ENCODE data around the gene SLFN12L. TPM values are rescaled to one million over a fixed set of nuclear protein-coding genes. Genes with fewer than 3 reads are reported as not detected.

Gene SLFN12L
- total and polyA plus RNA-seq, 3 donors from 2014 or later, result 0.69 to 1.4 (median 1.0) TPM

DNA sequence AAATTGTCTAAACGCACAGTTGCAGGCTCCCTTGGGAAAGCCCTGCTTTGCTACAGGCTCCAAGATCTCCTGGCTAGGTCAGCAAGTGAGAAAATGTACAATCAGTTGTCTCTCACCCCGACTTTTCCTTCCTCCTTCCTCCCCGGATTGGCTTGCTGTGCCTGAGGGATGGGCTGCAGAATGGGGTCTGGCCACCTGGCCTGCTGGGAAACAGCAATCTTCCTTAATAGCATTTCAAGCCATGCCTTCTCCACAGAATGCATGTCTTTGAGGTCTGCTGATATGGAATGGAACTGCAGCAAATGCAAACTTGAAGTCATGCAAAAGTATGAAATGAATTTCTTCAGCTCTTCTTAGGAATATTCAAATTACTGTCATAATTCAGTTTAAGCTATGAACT, 46.1 kb downstream of the SLFN12L start:
- no peaks in the 10 kb centered on the region for H3K9me3 ChIP-seq
- H3K4me1 ChIP-seq, result no peaks in the 10 kb centered on the region
- 24 to 50% methylated on average over 3 of the region's 3 CpGs for WGBS, 2 donors
- no peaks in the 10 kb centered on the region for H3K27me3 ChIP-seq
- intact Hi-C loops (cut with DNase I; ENCODE audit: low total_unique reads), result no loop called here
- TF ChIP-seq, protein P1, sequence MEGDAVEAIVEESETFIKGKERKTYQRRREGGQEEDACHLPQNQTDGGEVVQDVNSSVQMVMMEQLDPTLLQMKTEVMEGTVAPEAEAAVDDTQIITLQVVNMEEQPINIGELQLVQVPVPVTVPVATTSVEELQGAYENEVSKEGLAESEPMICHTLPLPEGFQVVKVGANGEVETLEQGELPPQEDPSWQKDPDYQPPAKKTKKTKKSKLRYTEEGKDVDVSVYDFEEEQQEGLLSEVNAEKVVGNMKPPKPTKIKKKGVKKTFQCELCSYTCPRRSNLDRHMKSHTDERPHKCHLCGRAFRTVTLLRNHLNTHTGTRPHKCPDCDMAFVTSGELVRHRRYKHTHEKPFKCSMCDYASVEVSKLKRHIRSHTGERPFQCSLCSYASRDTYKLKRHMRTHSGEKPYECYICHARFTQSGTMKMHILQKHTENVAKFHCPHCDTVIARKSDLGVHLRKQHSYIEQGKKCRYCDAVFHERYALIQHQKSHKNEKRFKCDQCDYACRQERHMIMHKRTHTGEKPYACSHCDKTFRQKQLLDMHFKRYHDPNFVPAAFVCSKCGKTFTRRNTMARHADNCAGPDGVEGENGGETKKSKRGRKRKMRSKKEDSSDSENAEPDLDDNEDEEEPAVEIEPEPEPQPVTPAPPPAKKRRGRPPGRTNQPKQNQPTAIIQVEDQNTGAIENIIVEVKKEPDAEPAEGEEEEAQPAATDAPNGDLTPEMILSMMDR (IDR thresholded peaks at IDR 0.05), result no peak
- TF ChIP-seq POLR2A (IDR thresholded peaks at IDR 0.05), result no peak
- no peak for DNase-seq
- H3K27ac ChIP-seq, result no peak overlapping the region
- H3K4me3 ChIP-seq, result no peak overlapping the region
- H3K36me3 ChIP-seq (ENCODE audit: low read depth, missing control alignments), result no peaks in the 10 kb centered on the region

DNA sequence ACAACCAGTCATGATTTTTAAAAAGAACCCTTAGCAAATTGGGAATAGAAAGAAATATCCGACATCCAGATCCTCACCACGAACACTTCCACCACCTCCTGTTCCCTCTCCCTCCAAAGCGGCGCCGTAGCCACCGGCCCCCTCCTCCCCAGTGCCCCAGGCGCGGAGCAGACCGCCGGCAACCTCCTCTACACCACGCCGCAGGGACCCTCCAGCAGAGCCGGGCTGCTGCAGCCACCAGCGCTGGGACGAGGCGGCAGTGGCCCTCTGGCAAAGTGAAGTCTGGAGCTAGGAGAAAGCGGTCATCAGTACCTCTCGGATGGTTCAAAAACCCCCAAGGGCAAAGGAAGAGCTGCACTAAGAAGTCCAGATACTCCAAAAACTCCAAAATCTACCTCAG, 47.5 kb downstream of the SLFN12L start:
- WGBS, 2 donors, result 7 to 8% methylated on average over 18 of the region's 18 CpGs
- Histone ChIP-seq H3K36me3 (ENCODE audit: low read depth, missing control alignments) (no peaks in the 10 kb centered on the region), H3K4me3 (no peak overlapping the region), H3K4me1 (no peaks in the 10 kb centered on the region), H3K27ac (no peak overlapping the region), H3K9me3 (no peaks in the 10 kb centered on the region), H3K27me3 (no peaks in the 10 kb centered on the region)
- no peak for DNase-seq
- intact Hi-C loops (cut with DNase I; ENCODE audit: low total_unique reads), result no loop called here
- TF ChIP-seq, protein P1 (IDR thresholded peaks at IDR 0.05), result no peak
- no peak for TF ChIP-seq POLR2A (IDR thresholded peaks at IDR 0.05)

DNA sequence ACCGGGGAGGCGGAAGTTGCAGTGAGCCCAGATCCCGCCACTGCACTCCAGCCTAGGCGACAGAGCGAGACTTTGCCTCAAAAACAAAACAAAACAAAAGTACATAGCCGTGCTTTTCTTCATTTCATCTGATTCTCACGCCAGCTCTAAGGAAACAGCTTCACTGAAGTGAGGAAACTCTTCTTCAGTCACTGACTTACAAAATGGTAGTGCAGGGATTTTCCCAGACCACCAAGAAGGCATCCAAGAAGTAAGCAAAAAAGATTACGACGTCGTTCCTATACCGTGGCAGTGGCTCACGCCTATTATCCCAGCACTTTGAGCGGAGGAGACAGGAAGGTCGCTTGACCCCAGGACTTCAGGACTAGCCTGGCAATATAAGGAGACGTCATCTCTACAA, 48.5 kb downstream of the SLFN12L start:
- no peak overlapping the region for H3K4me3 ChIP-seq
- H3K9me3 ChIP-seq, result no peaks in the 10 kb centered on the region
- H3K27me3 ChIP-seq, result no peaks in the 10 kb centered on the region
- TF ChIP-seq, protein P1 (IDR thresholded peaks at IDR 0.05), result no peak
- TF ChIP-seq POLR2A (IDR thresholded peaks at IDR 0.05), result no peak
- H3K36me3 ChIP-seq (ENCODE audit: low read depth, missing control alignments), result no peaks in the 10 kb centered on the region
- 12 to 26% methylated on average over 13 to 15 of the region's 15 CpGs for WGBS, 2 donors
- H3K27ac ChIP-seq, result no peak overlapping the region
- intact Hi-C loops (cut with DNase I; ENCODE audit: low total_unique reads), result no loop called here
- H3K4me1 ChIP-seq, result no peaks in the 10 kb centered on the region
- DNase-seq, result no peak

DNA sequence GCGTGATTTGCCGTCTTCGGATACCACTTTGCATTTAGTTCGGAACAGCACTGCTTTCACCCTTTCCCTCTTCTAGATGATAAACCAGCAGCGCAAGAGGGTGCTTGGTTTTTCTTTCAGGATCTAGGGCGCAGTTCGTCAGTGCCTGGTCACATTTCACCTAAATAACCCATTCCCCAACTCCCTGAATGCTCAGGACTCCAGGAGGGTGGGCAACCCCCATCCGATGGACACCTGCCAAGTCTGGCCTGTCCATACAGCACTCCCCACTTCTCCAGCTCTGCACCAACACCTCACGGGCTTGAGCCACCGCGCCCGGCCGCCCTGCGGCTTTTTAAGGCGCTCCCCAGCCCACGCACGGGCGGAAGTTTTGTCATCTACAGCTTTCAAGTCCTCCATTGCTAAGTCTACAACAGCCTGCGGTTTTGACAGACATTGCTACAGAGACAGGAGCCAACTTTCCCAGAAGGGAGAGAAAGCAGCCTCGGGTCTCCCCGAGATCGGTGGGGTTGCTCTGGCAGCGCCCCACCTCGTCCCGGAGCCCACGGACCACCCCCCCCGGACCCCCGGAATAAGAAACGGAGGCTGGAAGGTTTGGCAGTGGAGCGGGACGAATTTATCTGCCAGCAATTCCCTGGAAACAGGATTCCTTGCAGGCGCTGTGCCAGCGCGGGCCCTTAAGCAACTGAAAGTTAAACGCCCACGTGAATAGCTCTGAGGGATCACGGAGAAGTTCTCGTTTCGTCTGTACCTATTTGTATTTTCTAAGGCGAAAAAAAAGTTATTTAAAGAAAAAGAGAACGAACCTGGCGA, 50.4 kb downstream of the SLFN12L start:
- Histone ChIP-seq H3K9me3 (no peaks in the 10 kb centered on the region), H3K36me3 (ENCODE audit: low read depth, missing control alignments) (no peaks in the 10 kb centered on the region), H3K27ac (no peak overlapping the region), H3K4me1 (no peaks in the 10 kb centered on the region), H3K27me3 (no peaks in the 10 kb centered on the region), H3K4me3 (peak overlapping the region; percentile 34 to 40)
- intact Hi-C loops (cut with DNase I; ENCODE audit: low total_unique reads), result no loop called here
- 4% methylated on average over 42 of the region's 42 CpGs for WGBS, 2 donors
- TF ChIP-seq POLR2A (IDR thresholded peaks at IDR 0.05), result no peak
- TF ChIP-seq, protein P1 (IDR thresholded peaks at IDR 0.05), result no peak
- DNase-seq, result no peak

DNA sequence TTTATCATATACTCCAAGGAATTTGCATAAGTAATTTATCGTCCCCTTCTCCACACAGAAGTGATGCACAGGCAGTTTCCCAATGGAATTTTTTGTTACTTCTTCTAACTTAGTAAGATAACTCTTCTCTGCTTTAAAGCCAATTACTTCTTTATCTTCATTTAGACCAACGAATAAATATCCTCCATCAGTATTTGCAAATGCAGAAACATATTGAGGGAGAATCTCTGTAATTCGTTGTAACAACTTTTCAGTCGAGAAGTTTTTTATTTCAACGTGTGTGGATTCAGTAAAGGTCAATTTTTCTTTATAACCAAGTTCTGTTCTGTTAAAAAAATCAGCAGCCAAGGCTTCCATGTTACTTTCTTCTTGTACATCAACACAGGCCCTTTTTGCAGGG, 58.2 kb downstream of the SLFN12L start:
- DNase-seq, result no peak
- Histone ChIP-seq H3K36me3 (ENCODE audit: low read depth, missing control alignments) (no peaks in the 10 kb centered on the region), H3K9me3 (no peaks in the 10 kb centered on the region), H3K4me3 (no peak overlapping the region), H3K27ac (no peak overlapping the region), H3K4me1 (no peaks in the 10 kb centered on the region), H3K27me3 (no peaks in the 10 kb centered on the region)
- TF ChIP-seq, protein P1 (IDR thresholded peaks at IDR 0.05), result no peak
- TF ChIP-seq POLR2A (IDR thresholded peaks at IDR 0.05), result no peak
- WGBS, 2 donors, result 68 to 73% methylated on average over 5 of the region's 5 CpGs
- intact Hi-C loops (cut with DNase I; ENCODE audit: low total_unique reads), result no loop called here

Data from testis (tissue), 3 donors.